C1 segment of cervical spinal cord (tissue), 14 donors: ENCODE measurements around the gene CLPTM1L.
"Not testable (repeated sequence)": the region's sequence is repeated elsewhere in the genome, so short reads cannot be mapped to it uniquely, and the experiment has no call there.

Experiments
- DNase-seq, 14 donors: peaks; one replicate each; lab custom pipeline; 2025; lab: John Stamatoyannopoulos, UW

Gene CLPTM1L

GRCh38 chr5:1362242-1363015 is 17.5 kb upstream of the CLPTM1L start:
- DNase-seq = no peak

DNA sequence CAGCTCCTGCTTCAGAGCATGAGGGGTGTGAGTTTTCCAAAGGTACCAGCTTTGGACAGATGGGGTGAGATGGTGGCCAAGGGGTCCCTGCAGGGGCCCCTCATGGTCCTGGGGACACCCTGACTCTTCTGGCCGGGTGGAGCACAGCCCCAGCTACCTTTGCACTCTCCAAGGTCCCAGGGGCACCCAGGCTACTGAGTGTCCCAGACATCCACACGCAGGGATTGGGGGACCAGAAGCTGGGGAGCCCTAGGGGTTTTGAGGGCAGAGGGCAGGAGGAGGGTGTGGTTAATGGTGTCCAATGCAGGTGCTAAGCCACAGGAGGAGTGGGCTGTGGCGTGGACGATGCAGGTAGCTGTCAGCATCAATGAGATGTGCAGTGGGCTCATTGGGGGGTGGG is 16.0 kb upstream of the CLPTM1L start:
- no peak for DNase-seq

DNA sequence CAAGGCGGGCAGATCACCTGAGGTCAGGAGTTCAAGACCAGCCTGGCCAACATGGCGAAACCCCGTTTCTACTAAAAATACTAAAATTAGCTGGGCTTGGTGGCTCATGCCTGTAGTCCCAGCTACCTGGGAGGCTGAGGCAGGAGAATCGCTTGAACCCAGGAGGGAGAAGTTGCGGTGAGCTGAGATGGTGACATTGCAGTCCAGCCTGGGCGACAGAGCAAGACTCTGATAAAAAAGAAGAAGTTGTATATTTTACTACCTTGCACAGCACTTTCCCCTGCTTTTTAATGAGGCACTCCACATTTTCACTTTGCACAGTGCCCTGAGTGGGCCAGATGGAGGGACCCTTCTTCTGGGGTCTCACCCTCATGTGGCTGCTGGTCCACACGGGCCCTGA is 15.5 kb upstream of the CLPTM1L start:
- not testable (repeated sequence) for DNase-seq

DNA sequence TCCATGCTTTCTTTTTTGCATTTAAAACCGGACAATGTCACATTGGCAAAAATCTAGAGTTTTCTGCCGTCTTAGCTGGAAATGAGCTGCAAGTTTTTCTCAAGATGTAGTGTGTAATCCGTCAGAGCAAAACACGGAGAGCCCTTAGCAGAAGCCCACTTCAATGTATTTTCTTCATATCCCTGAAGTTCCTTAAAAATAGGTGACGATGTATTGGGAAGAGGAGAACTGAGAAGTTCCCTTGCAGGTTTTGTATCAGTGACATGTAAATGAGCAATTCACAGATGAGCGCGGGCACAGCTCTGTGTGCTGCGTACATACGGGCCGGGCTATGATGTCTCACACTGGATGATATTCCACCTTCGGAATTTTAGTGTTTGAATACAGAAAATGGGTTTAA is 14.8 kb upstream of the CLPTM1L start:
- DNase-seq = no peak

DNA sequence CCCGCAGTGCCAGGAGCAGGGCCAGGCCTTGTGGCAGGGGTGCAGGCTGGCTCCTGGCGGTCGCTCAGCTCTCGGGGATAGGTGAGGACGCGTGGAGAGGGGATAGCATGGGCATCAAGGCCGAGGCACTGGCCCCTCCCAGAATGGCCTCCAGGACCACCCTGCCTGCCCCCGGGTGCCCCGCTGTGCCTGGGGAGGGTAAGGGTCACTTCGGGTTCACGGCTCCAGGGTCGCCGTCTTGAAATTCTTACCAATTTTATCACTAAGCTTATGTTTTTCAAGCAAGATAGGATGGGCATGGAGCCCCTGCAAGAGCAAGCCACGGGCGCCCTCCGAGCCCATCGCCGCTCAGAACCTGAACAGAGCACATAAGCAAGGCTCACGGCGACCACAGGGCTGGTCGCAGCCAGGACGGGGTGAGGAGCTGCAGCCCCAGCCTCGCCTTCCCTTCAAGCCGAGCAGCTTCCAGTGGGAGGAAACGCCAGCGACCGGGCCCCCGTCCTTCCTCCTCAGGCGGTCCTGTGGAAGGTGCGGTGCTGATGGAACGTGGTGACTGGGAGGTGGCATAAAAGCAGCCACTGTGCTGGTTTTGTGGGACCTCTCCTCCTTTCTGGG is 14.2 kb upstream of the CLPTM1L start:
- DNase-seq = no peak

- no peak for DNase-seq
These were observed 13.8 kb upstream of the CLPTM1L start for GRCh38 chr5:1358726-1359025.

GRCh38 chr5:1357946-1358725 is 13.2 kb upstream of the CLPTM1L start:
- no peak for DNase-seq

- no peak for DNase-seq
These were observed 12.2 kb upstream of the CLPTM1L start for GRCh38 chr5:1356873-1357787.

DNA sequence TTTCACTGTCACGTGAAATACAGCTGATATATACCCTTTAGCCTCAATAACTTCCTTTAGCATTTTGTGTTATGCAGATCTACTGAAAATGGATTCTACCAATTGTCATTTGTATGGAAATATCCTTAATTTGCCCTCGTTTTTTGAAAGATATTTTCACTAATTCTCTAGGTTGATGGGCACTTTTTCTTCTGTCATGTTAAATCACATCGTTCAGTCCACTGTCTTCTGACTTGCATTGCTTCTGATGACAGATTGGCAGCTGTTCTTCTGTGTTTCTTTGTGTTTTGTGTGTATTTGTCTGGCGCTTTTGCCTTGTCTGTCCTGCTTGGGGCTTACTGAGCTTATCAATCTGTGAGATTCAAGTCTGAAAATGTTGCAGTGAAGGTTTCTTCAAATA is 9.7 kb upstream of the CLPTM1L start:
- no peak for DNase-seq

DNA sequence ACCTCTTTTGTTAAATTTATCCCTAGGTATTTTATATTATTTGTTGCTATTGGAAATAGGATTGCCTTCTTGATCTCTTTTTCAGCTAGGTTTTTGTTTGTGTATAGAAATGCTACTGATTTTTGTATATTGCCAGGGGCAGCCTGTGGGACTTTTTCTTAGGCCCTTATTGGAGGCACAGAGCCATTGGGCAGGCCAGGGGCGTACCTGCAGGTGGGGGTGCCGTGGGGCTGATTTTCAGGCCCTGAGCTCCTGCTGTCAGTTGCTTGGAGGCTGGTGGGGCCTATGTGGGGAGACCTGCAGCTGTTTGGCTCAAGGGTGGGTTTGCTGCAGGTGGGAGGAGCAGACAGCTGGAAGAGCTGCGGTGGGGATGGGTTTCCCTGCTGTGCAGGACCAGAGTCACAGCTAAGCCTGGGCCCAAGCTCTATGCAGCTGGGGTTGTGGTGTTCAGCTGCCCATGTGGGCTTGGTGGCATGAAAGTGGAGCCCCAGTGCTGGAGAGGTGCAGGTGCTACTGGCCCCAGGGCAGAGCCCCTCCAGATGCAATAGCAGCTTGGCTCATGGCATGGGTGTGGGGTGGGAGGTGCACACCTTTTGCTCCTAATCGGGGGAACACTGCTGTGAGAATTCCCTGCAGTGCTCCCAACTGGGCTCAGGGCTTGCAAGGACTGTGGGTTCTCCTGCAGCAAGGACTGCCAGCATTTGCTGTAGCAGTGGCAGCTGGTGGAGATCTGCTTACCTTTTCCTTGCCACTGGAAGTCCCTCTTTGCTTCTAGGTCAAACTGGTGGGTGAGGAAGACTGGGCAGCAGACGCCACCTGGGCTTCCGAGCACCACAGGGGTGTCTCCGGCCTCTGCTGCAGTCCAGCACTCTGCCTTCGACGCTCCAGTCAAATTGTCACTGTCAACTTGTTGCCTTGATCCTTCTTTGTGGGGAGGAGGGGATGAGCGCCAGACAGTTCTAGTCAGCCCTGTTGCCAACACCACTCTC is 7.6 kb upstream of the CLPTM1L start:
- DNase-seq = no peak

- DNase-seq = peak in 7 of 14 donors; percentile 12 to 53 (median 28)
These were observed 6.3 kb upstream of the CLPTM1L start for GRCh38 chr5:1351156-1351555.

DNA sequence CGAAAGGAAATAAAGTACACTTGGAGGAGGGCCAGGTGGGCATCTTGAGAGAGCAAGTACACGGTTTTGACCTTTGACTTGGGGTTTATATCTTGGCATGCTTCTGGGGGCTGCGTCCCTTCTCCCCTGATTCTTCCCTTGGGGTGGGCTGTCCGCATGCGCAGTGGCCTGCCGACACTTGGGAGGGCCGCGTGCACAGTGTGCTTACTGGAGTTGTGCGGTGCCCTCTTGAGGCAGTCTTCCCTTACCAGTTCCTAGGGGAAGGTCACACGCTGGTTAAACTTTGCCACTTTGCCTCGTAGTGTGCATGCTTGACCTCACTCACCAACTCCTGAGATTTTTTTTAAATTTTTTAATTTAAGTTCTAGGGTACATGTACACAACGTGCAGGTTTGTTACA is 4.3 kb upstream of the CLPTM1L start:
- no peak for DNase-seq

GRCh38 chr5:1348986-1349245 is 4.0 kb upstream of the CLPTM1L start:
- no peak for DNase-seq

DNA sequence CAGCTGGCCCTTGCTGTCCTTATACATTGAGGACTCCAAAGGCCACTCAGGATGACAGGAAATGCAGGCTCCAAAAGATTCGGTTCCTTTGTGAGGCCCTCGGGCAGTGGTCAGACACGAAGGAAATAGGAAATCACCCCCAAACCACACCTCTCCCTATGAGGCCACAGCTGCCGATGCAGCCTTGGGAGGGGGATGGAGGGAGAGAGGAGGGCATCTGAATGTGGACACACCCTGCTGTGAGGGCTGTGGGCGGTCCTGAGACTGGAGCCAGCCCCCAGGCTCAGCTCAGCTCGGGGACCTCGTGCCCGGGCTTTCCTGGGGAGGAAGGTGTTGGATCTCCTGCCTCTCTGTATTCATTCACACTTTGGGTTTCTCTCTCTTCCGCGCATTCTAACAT is 2.7 kb upstream of the CLPTM1L start:
- DNase-seq = no peak

- no peak for DNase-seq
These were observed 1.9 kb upstream of the CLPTM1L start for GRCh38 chr5:1346627-1347440.

DNA sequence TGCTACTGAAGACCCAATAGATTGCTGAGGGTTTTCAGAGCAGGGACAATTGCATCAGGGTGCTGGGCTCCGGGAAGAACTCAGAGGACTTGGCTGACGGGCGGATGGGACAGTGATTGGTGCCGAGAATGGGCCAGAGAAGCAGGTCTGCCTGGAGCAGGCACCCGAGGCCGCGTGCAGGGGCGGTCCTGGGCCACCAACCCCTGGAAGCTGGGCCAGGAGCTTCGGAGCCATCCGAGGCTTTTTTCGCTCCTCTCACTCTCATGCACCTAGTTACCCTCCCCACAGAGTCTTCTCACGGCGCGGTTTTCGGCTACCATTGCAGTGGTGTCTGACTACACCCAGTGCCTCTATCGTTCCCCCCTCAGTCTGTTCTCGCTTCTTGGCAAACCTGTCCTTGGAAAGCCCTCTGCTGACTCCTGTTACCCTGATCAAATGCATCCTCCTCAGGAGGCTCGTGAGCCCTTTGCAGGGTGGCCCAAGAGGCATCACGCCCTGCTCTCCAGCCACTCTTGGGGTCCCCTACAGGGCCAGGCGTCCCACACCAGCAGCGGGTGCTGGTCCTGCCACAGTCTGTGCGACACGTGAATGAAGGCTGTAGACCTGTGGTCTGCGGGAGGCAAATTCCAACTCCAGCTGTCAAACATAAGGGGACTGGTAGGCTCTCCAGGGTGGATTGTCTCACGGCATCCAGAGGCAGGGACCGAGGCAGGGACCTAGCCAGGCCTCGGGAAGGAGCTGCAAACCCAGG is 1.2 kb upstream of the CLPTM1L start:
- DNase-seq = no peak

DNA sequence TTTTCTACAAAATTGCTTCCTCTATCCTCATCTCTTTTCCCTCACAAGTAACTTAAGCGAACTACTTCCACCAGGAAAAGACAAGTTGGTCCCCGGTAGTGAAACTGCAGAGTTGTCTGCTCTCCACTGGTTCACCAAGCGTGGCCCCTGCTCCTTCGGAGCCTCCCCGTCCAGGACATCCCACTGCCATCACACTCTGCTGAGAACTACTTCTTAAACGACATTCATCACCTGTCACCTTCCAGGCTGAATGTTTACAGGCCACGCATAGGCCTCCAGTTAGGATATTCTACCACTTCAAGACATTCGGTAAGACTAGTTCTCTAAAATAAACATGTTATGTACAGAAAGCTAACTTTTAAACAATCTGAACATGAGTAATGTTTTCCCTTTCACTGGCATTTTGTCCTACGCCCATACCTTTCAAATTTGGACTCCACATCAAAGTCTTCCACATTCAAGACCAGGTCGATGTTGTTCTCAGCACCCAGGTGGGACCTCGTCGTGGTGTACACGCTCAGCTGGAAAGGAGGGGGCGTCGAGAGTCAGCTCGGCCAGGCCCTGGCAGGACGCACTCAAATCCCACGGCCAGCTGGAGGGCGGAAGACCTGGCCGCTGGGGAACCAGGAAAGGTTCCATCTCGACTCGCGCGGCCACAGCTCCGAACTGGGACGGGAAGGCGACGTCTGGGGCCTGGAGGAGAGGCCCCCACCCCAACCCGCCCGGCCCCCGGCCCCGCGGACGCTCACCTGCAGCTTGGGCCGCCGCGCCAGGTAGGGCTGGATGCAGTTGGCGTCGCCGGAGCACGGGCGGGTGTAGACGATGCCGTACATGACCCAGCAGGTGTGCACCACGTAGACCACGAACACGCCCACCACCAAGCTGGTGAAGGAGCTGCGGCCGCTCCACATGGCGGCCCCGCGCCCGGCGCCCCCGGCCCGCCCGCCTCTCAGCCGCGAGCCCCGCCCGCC is 683 bp downstream of the CLPTM1L start:
- DNase-seq = no peak

DNA sequence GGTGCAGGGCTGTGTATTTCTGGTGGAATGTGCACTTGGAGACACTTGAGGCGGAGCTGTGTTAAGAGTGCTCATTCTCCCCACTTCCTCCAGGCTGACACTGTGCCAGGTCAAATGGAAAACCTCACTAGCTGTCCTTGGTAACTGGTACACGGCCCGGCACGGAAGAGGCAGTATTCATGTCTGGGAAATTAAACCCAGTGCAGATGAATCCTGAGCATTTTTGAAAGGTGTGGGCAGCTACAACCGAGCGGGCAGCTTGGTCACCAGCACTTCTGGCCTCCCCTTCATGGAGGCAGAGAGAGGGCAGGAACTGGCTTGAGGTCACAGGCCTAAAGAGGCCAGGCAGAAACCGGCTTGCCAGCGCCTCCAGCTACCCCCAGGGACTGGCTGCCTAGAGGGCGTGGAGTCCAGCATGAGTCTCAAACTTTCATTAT is 1.6 kb downstream of the CLPTM1L start:
- no peak for DNase-seq
